Measurements from ENCODE around the gene ZNF282.
A peak's percentile ranks its signal among the peaks of the same experiment; 100 is the strongest.
"Not testable (repeated sequence)": the region's sequence is repeated elsewhere in the genome, so short reads cannot be mapped to it uniquely, and the experiment has no call there.

ZNF282 gene

DNA sequence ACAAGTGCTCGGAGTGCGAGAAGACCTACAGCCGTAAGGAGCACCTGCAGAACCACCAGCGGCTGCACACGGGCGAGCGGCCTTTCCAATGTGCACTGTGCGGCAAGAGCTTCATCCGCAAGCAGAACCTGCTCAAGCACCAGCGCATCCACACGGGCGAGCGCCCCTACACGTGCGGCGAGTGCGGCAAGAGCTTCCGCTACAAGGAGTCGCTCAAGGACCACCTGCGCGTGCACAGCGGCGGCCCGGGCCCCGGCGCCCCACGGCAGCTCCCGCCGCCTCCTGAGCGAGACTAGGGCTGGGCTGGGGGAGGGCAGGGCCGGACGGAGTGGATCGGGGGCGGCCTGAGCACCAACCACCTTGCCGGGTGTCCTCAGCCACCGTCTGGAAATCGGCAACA lies 29.0 kb downstream of the ZNF282 start:
- no peak for DNase-seq (ENCODE audit: low read depth in 1 of 2, low spot score in 1 of 2)

- DNase-seq (ENCODE audit: low read depth in 1 of 2, low spot score in 1 of 2), result no peak
These were observed 29.8 kb downstream of the ZNF282 start for GRCh38 chr7:149225106-149225505.

DNA sequence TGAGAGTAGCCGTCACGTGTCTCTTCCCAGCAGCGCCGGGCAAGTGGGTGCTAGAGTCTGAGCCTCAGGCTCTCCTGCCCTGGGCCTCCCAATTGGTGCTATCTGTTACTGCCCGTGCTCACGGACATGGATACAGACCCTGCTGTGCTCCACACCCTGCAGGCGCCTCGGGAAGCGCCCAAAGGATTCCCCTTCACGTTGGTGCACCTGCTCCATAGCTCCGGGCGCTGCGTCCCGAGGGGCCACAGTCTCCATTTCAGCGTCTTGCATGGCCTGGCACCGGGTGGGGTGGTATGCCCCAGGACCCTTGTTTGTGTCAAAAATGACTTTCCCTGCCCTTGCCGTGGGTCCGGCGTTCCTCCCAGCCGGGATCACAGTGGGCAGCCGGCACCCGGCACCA lies 30.3 kb downstream of the ZNF282 start:
- DNase-seq (ENCODE audit: low read depth in 1 of 2, low spot score in 1 of 2), result no peak

- not testable (repeated sequence) for DNase-seq (ENCODE audit: low read depth in 1 of 2, low spot score in 1 of 2)
These were observed 31.0 kb downstream of the ZNF282 start for GRCh38 chr7:149226366-149226765.

DNA sequence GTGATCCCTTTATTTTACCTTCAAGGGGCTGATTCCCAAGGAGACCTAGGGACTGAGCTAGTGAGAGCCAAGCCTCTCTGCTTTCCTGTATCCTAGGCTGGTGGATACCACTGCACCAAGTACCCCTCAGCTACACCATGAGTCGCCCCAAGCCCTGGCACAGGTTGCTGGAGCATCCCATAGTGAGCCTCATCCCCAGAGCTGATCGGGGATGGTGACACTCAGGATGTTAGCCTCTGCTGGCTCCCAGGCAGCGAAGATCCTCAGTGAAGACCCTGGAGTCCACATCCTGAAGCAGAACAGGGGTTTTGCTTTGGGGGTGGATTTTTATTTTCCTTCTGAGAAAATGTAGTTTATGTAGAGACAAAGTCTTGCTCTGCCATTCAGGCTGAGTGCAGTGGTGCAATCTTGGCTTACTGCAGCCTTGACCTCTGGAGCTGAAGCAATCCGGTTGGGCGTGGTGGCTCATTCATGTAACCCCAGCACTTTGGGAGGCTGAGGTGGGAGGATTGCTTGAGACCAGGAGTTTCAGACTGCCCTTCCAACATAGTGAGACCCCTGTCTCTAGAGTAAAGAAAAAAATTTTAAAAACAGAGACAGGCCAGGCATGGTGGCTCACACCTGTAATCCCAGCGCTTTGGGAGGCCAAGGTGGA lies 31.6 kb downstream of the ZNF282 start:
- DNase-seq (ENCODE audit: low read depth in 1 of 2, low spot score in 1 of 2), result no peak

GRCh38 chr7:149228831-149229471 lies 33.6 kb downstream of the ZNF282 start:
- no peak for DNase-seq (ENCODE audit: low read depth in 1 of 2, low spot score in 1 of 2)

GRCh38 chr7:149229526-149229925 lies 34.2 kb downstream of the ZNF282 start:
- DNase-seq (ENCODE audit: low read depth in 1 of 2, low spot score in 1 of 2), result no peak

DNA sequence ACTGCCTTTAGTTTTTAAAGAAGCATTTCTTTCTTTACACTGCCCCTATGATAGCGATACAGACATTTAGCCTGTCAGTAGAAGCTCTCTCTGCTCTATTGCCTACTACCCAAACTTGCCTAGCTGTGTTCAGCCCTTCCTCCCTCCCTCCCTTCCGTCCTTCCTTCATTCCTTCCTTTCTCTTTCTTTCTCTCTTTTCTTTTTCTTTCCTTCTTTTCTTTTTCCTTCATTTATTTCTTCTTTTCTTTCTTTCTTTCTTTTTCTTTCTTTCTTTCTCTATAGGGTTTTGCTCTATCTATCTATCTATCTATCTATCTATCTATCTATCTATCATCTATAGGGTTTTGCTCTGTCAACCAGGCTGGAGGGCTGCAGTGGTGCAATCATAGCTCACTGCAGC lies 37.0 kb downstream of the ZNF282 start:
- no peak for DNase-seq (ENCODE audit: low read depth in 1 of 2, low spot score in 1 of 2)

- DNase-seq (ENCODE audit: low read depth in 1 of 2, low spot score in 1 of 2), result not testable (repeated sequence)
These were observed 38.4 kb downstream of the ZNF282 start for GRCh38 chr7:149233655-149234204.

GRCh38 chr7:149237502-149237901 lies 42.2 kb downstream of the ZNF282 start:
- no peak for DNase-seq (ENCODE audit: low read depth in 1 of 2, low spot score in 1 of 2)

- no peak for DNase-seq (ENCODE audit: low read depth in 1 of 2, low spot score in 1 of 2)
These were observed 42.7 kb downstream of the ZNF282 start for GRCh38 chr7:149238051-149238450.

DNA sequence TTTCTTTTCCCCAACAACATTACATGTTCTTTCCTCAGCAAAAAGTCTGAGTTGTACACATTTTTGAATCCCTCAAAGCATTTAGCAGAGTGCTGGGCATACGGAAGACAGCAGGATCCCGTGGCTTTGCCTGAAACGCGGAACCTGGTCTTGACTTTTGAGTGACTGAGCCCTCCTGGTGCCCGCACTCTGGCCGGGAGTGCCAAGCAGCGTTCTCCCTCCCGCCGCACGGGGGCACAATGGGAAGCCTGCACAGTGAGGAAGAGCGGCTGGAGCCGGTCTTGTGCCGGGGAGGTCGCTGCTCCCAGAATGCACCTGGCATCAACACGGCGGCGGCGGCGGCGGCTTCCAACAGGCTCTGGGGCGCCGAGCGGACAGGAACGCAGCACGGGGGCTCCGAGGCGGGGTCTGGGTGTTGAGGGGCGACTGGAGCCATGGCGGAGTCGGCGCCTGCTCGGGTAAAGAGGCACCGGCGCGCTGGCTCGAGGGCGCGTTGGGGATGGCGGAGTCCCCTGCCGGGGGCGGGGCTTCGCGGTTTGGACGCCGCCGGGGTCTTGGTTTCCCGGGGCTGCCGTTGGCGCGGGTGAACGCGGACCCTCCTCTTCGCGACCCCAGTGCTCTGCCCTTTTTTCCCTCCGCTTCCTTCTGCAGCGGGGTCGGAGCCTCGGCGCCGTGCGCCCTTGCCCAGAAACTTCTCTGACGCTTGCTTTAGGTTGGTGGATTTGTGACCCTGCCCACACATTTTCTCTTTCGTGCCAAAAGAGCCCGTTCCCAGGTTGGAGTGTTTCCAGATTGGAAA lies 44.2 kb downstream of the ZNF282 start, which contains the start of gene ZNF212:
TSS of gene ZNF212 (plus strand) at position 307 of the 799 bp plus-strand sequence. CDS start at position 435, 128 bp downstream.
- peak; percentile 76 to 83 for DNase-seq (ENCODE audit: low read depth in 1 of 2, low spot score in 1 of 2)

DNA sequence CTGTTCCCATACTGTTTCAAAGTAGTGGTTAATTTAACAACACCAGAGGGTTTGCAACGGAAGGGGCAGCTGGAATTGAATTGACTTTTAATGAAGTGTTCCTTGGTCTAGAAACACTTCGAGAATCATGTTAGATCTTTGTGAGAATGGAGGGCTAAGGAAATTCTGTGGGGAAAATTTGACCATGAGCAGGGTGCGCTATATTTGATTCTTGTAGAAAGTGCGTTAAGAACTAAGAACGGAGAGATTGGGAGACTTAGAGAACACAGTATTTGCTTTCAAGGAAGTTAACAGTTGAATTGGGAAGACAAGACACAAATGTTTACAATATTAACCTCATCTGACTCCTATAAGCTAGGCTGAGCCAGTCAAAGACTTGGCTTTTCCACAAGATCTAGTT lies 45.3 kb downstream of the ZNF282 start:
- DNase-seq (ENCODE audit: low read depth in 1 of 2, low spot score in 1 of 2), result no peak

DNA sequence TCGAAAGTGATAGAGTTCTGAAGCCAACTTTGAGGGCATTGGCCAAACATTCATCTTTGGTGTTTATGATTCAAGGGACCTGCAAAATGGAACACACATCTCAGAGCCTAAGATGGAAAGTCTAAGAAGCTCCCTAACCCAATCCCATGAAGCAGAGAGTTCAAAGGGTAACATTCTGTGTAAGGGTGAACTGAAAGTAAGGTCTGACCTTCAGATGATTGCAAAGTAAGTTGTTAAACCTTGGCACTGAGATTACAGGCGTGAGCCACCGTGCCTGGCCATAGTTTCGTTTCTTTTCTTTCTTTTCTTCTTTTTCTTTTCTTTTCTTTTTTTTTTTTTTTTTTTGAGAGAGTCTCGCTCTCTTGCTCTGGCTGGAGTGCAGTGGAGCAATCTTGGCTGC lies 46.4 kb downstream of the ZNF282 start:
- DNase-seq (ENCODE audit: low read depth in 1 of 2, low spot score in 1 of 2), result no peak

- no peak for DNase-seq (ENCODE audit: low read depth in 1 of 2, low spot score in 1 of 2)
These were observed 49.9 kb downstream of the ZNF282 start for GRCh38 chr7:149245244-149245643.

DNA sequence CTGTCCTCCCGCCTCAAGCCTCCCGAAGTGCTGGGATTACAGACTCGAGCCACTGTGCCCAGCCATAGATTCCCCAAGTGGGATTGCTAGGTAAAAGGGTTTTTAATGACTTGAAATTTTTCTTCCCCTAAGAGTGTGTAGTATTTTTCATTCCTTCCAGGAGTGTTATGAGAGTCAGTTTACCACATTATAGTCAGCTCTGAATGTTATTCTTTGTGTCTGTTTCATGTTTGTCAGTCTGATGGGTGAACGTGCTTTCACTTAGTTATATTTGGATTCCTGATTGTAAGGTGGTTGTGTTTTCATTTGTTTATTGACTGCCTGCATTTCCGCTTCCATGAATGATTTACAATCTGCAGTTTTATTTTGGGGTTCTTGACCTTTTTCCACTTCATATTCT lies 50.4 kb downstream of the ZNF282 start:
- no peak for DNase-seq (ENCODE audit: low read depth in 1 of 2, low spot score in 1 of 2)

DNA sequence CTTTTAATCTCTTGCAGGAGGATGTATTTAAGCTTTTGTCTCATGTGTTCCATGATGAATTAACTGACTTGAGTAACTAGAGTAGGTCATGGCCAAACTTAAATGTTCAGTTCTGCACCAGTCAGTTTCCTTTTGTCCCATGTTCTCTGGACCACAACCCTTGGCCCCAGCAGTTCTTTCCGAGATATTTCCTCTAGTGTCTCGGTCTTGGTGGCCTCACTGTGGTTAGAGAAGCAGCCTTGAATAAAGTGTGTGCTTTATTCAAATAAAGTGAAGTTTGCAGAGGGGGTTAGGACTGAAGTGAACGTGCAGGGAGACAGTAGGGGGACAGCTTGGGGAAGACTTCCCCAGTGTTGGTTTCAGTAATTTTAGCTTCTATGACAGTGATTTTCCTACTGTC lies 53.4 kb downstream of the ZNF282 start:
- DNase-seq (ENCODE audit: low read depth in 1 of 2, low spot score in 1 of 2), result no peak

DNA sequence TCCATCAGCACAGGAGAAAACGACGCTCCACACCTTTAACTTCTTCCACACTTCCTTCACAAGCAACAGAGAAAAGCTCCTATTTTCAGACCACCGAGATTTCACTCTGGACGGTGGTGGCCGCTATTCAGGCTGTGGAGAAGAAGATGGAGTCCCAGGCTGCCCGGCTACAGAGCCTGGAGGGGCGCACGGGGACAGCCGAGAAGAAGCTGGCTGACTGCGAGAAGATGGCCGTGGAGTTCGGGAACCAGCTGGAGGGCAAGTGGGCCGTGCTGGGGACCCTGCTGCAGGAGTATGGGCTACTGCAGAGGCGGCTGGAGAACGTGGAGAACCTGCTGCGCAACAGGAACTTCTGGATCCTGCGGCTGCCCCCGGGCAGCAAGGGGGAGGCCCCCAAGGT lies 54.8 kb downstream of the ZNF282 start:
- DNase-seq (ENCODE audit: low read depth in 1 of 2, low spot score in 1 of 2), result not testable (repeated sequence)

- DNase-seq (ENCODE audit: low read depth in 1 of 2, low spot score in 1 of 2), result not testable (repeated sequence)
These were observed 56.2 kb downstream of the ZNF282 start for GRCh38 chr7:149251518-149251917.

GRCh38 chr7:149252378-149252777 lies 57.0 kb downstream of the ZNF282 start:
- no peak for DNase-seq (ENCODE audit: low read depth in 1 of 2, low spot score in 1 of 2)

DNA sequence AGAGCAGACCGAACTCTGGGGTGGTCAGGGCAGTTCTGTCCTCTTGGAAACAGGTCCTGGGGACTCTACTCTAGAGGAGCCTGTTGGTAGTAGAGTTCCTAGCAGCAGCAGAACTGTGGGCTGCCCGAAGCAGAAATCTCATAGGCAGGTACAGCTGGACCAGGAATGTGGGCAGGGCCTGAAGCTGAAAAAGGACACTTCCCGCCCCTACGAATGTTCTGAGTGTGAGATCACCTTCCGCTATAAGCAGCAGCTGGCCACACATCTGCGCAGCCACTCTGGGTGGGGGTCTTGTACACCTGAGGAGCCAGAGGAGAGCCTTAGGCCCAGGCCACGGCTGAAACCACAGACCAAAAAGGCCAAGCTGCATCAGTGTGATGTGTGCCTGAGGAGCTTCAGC lies 58.3 kb downstream of the ZNF282 start:
- DNase-seq (ENCODE audit: low read depth in 1 of 2, low spot score in 1 of 2), result no peak

Measured in stimulated activated CD4-positive, alpha-beta T cell treated with anti-CD3 and anti-CD28 coated beads, Interleukin-15, amount 100 ng/mL, for 1 hour (primary cell).